Transverse colon (tissue), 4 donors: ENCODE results near the gene ARRB1. TPM values are rescaled to one million over a fixed set of nuclear protein-coding genes. Genes with fewer than 3 reads are reported as not detected.

Experiments
- DNase-seq: peaks from one replicate; pipeline ENCODE4 v3.0.0-alpha.2; 2019
- H3K27ac ChIP-seq, 4 donors: fragments of 200-600 bp; sonication (generic); 2 replicates each; pipeline ENCODE4 v1.5.1; 2016 to 2018; ENCODE audit warnings: inconsistent platforms in 4 of 4
- H3K27me3 ChIP-seq: fragments of 200-600 bp; sonication (generic); 2 replicates; pipeline ENCODE4 v1.5.1; 2017; ENCODE audit warnings: inconsistent platforms
- H3K36me3 ChIP-seq, 4 donors: fragments of 200-600 bp; sonication (generic); 2 replicates each; pipeline ENCODE4 v1.5.1; 2017 to 2019; ENCODE audit warnings: inconsistent platforms in 4 of 4
- H3K4me1 ChIP-seq, 4 donors: fragments of 200-600 bp; sonication (generic); 2 replicates each; pipeline ENCODE4 v1.5.1; 2017 to 2020; ENCODE audit warnings: inconsistent platforms in 4 of 4
- H3K4me3 ChIP-seq, 4 donors: fragments of 200-600 bp; sonication (generic); 1 replicate in 1 of 4; 2 replicates in 3 of 4; pipeline versions ENCODE4 v1.5.1 to v1.6.1; 2017 to 2019; ENCODE audit warnings: inconsistent platforms in 4 of 4
- H3K9me3 ChIP-seq, 2 donors: fragments of 200-600 bp; sonication (generic); 2 replicates each; pipeline ENCODE4 v1.5.1; 2017 to 2019; ENCODE audit warnings: inconsistent platforms in 2 of 2
- EP300 ChIP-seq: sonication (generic); formaldehyde crosslinking; IDR thresholded peaks from one replicate; pipeline ENCODE4 v1.6.1; 2017; ENCODE audit warnings: antibody characterized with exemption, low read depth
- POLR2A ChIP-seq: fragments of 450-650 bp; IDR thresholded peaks from one replicate; pipeline ENCODE4 v1.6.1; 2016; ENCODE audit warnings: antibody characterized with exemption, mild to moderate bottlenecking, moderate library complexity
- POLR2AphosphoS5 ChIP-seq, 3 donors: sonication (generic); formaldehyde crosslinking; IDR thresholded peaks; one replicate each; pipeline ENCODE4 v1.6.1; 2016; ENCODE audit warnings: antibody characterized with exemption in 3 of 3
- WGBS, 2 donors: methylation state at CpG; one replicate each; pipeline ENCODE4 v1.1.5; 2018; ENCODE audit warnings: low coverage in 1 of 2; 5-methylcytosine and 5-hydroxymethylcytosine counted together
- in situ Hi-C, 4 donors: fragments of 200-750 bp; cut with MboI; loops; one replicate each; pipeline versions ENCODE4 v1.15.0 to v1.15.1; 2017; ENCODE audit warnings: low sequenced_read_pairs in 3 of 4, low pct_ligation_motif_present in 1 of 4, low pct_unique_long_range_greater_than_20kb in 1 of 4
- intact Hi-C: fragments of 100-400 bp; cut with DNase I; formaldehyde crosslinking; loops from one replicate; pipeline ENCODE4 v1.15.1; 2023; ENCODE audit warnings: low total_unique reads
- total RNA-seq, 4 donors: library from RNA; depleted of rRNA; stranded (reverse); fragments of >200 nt; gene quantifications; one replicate each; pipeline ENCODE4 v1.1.0, GENCODE V29; 2016
- TF ChIP-seq, protein P1 (sequence below), 5 experiments: fragments of 200-600 bp in 3 of 5; fragments of 450-650 bp in 2 of 5; sonication (generic) in 3 of 5; IDR thresholded peaks; 1 replicate in 2 of 5; 2 replicates in 3 of 5; pipeline ENCODE4 v1.5.1; 2016 to 2017; ENCODE audit warnings: antibody characterized with exemption in 5 of 5, inconsistent platforms in 3 of 5, mild to moderate bottlenecking in 2 of 5, moderate library complexity in 1 of 5

The ARRB1 gene
- total RNA-seq, 4 donors from 2014 or later: 55.7 to 88.2 (median 78.0) TPM

DNA sequence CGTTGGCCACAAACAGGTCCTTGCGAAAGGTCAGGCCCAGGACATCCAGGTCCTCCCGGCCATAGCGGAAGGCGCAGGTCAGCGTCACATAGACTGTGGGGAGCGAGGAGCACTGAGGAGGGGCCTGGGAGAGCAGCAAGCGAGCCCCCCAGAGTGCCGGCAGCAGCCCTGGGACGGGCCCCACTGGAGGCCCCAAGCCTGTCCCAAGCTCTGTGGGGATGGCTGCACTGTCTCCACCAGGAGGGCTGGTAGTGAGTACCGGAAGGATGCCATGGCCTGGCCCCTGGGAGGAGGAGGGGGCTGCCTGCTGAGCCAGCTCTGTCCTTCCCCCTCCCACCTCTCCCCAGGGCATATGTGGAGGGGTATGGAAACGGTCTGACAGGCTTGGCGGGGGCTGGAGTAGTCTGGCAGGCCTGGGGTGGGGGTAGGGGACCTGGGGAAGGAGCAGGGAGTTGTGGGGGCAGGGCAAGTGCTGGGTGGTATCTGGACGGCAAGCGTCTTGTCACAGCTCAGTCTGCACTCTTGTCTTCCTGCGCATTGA, 68.0 kb downstream of the ARRB1 start:
- Histone ChIP-seq H3K9me3 (no peaks in the 10 kb centered on the region), H3K36me3 (peaks cover 0 to 14% (median 6%) of the 10 kb centered on the region in 4 donors), H3K4me3 (no peak overlapping the region), H3K27ac (no peak overlapping the region), H3K4me1 (peaks cover 0 to 9% (median 3%) of the 10 kb centered on the region in 4 donors), H3K27me3 (no peaks in the 10 kb centered on the region)
- 85% methylated on average over 16 of the region's 16 CpGs; no CpG with 5 or more reads in 1 of the 2 donors for WGBS, 2 donors
- in situ Hi-C loops (loop anchor here in 3 of 4 donors (25.0 kb wide), 1 partner anchor 254 kb away; the partner anchor contains the start of gene GDPD5 (in 3 of the 3)), intact Hi-C loops (no loop called here)
- TF ChIP-seq, protein P1, sequence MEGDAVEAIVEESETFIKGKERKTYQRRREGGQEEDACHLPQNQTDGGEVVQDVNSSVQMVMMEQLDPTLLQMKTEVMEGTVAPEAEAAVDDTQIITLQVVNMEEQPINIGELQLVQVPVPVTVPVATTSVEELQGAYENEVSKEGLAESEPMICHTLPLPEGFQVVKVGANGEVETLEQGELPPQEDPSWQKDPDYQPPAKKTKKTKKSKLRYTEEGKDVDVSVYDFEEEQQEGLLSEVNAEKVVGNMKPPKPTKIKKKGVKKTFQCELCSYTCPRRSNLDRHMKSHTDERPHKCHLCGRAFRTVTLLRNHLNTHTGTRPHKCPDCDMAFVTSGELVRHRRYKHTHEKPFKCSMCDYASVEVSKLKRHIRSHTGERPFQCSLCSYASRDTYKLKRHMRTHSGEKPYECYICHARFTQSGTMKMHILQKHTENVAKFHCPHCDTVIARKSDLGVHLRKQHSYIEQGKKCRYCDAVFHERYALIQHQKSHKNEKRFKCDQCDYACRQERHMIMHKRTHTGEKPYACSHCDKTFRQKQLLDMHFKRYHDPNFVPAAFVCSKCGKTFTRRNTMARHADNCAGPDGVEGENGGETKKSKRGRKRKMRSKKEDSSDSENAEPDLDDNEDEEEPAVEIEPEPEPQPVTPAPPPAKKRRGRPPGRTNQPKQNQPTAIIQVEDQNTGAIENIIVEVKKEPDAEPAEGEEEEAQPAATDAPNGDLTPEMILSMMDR (IDR thresholded peaks at IDR 0.05): no peak
- TF ChIP-seq POLR2AphosphoS5 (IDR thresholded peaks at IDR 0.05) (no peak), EP300 (no peak), POLR2A (no peak)
- DNase-seq: no peak

DNA sequence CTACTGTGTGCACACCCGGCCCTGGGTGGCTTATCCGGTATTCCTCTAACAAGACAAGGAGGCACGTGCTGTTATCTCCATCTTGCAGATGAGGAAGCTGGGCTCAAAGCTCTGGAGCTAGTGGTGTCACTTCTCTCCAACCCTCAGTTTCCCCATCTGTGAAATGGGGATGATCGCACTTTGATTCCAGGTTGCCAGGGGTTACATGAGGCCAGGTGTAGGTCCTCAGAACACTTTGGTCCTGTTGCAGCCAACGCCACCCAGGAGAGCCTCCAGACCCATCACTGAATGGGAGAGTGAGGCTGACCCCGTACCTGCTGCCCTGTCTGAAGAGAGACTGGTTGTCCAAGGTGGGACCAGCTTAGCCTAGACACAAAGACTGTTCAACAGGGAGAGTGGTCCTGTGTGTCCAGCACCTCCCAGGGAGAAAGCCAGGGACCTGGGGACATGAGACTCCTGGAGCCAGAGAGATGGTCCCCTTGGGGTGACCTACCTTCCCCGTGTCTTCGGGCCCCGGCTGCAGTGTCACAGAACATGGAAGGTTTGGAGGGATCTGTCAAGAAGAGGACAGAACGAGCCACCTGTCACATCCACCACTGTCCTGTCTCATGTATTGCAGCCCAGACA, 69.9 kb downstream of the ARRB1 start:
- TF ChIP-seq, protein P1 (IDR thresholded peaks at IDR 0.05): no peak
- TF ChIP-seq POLR2A: no peak
- no peak for TF ChIP-seq EP300
- TF ChIP-seq POLR2AphosphoS5 (IDR thresholded peaks at IDR 0.05): no peak
- in situ Hi-C loops: loop anchor here in 3 of 4 donors (25.0 kb wide), 1 partner anchor 256 kb away; the partner anchor contains the start of gene GDPD5 (in 3 of the 3)
- DNase-seq: no peak
- peaks cover 0 to 9% (median 3%) of the 10 kb centered on the region in 4 donors for H3K4me1 ChIP-seq
- no peaks in the 10 kb centered on the region for H3K27me3 ChIP-seq
- no peak overlapping the region for H3K27ac ChIP-seq
- no peak overlapping the region for H3K4me3 ChIP-seq
- 74 to 91% methylated on average over 3 to 9 of the region's 10 CpGs for WGBS, 2 donors
- peaks cover 0 to 23% (median 10%) of the 10 kb centered on the region in 4 donors for H3K36me3 ChIP-seq
- intact Hi-C loops: no loop called here
- no peaks in the 10 kb centered on the region for H3K9me3 ChIP-seq

DNA sequence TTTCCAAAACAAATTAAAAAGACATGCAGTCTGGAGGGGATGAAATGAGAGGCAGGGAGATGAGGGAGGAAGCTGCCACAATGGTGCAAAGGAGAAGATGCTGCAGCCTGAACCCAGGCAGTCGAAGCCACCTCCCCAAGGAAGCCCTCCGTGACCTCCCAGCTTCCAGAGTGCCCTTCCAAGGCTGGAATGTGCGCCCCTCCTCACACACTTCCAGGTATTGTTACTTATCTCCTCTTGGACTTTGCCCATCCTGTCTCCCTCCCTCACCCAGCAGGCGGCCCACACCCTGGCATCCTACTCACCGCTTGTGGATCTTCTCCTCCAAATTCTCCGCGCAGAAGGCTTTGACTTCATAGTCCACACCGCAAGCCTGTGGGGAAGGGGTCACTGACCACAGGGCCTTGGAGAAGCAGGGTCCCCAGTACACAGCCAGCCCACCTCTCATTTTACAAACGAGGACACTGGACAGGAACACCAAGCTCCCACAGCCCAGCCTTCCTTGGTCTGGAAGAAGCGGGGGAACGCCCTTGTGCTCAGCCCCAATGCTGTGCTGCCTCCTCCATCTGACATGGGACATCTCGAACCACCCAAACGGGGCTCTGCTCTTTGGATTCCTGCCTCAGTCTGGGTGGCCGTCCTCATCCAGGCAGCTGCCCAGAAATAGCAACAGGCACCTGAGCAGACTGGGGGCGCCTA, 70.5 kb downstream of the ARRB1 start:
- TF ChIP-seq EP300: no peak
- H3K4me3 ChIP-seq: no peak overlapping the region
- H3K36me3 ChIP-seq: peaks cover 0 to 27% (median 13%) of the 10 kb centered on the region in 4 donors
- H3K4me1 ChIP-seq: peaks cover 0 to 9% (median 3%) of the 10 kb centered on the region in 4 donors
- 73 to 84% methylated on average over 7 to 10 of the region's 15 CpGs for WGBS, 2 donors
- peak; percentile 31 for DNase-seq
- in situ Hi-C loops (loop anchor here in 3 of 4 donors (25.0 kb wide), 1 partner anchor 256 kb away; the partner anchor contains the start of gene GDPD5 (in 3 of the 3)), intact Hi-C loops (loop anchor here (1.0 kb wide), 1 partner anchor 106 kb away; no protein-coding TSS in a partner anchor)
- peak overlapping the region in 3 of 4 donors; percentile 13 to 24 (median 18) for H3K27ac ChIP-seq
- H3K9me3 ChIP-seq: no peaks in the 10 kb centered on the region
- no peaks in the 10 kb centered on the region for H3K27me3 ChIP-seq

DNA sequence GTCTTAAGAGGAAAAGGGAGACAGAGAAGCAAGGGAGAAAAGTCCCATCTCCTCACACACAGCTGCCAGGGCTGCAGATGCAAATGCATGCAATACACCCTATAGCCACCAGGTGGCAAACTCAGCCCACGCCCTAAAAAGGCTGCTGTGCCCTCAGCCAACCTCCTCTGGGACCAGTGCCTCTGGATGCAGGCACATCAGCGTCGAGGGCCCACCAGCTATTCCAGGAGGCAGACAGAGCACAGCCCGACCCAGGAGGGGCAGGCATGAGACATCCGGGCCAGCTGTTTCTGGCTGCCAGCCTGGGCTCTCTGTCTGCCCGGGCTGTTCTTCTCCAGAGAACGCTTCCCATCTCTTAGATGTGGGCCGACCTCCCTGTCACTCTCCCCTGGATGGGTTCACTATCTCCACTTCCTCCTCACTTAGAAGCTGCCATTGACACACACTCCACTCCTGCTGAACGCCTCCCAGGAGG, 71.2 kb downstream of the ARRB1 start:
- in situ Hi-C loops: loop anchor here in 3 of 4 donors (25.0 kb wide), 1 partner anchor 257 kb away; the partner anchor contains the start of gene GDPD5 (in 3 of the 3)
- Histone ChIP-seq H3K4me3 (no peak overlapping the region), H3K27ac (peak overlapping the region in 3 of 4 donors; percentile 13 to 24 (median 18)), H3K36me3 (peaks cover 0 to 31% (median 15%) of the 10 kb centered on the region in 4 donors), H3K9me3 (no peaks in the 10 kb centered on the region), H3K27me3 (no peaks in the 10 kb centered on the region), H3K4me1 (peaks cover 0 to 9% (median 3%) of the 10 kb centered on the region in 4 donors)
- peak; percentile 83 for DNase-seq
- TF ChIP-seq, protein P1 (IDR thresholded peaks at IDR 0.05): peak; percentile 96 to 98 (median 98)
- TF ChIP-seq EP300 (no peak), POLR2AphosphoS5 (IDR thresholded peaks at IDR 0.05) (peak; percentile 12 to 32 (median 25)), POLR2A (no peak)
- 29% methylated on average over 9 of the region's 9 CpGs; no CpG with 5 or more reads in 1 of the 2 donors for WGBS, 2 donors
- intact Hi-C loops: loop anchor here (1.0 kb wide), 1 partner anchor 107 kb away; no protein-coding TSS in a partner anchor
